Measurements from ENCODE around the gene SOX3.

- TF ChIP-seq CTCF (IDR thresholded peaks at IDR 0.05) (no peak), POLR2A (IDR thresholded peaks at IDR 0.05) (no peak)
Observed at GRCh38 chrX:140548985-140549384, 44.1 kb upstream of the SOX3 start.

Measured in right lobe of liver (tissue), 4 donors.